PC-3 (cell line): ENCODE data around the gene PSMF1. TPM values are rescaled to one million over a fixed set of nuclear protein-coding genes. Genes with fewer than 3 reads are reported as not detected.
"Not testable (repeated sequence)": the region's sequence is repeated elsewhere in the genome, so short reads cannot be mapped to it uniquely, and the experiment has no call there.

ENCODE experiments used
- ATAC-seq: fragments of 200-7000 bp; cut with Tn5 transposase; 2 replicates; pipeline ENCODE4 v1.9.1; 2020; ENCODE audit warnings: mild to moderate bottlenecking, moderate library complexity
- BruUV-seq: library from RNA; stranded (reverse); fragments of 400-500 nt; replicated peaks from 2 replicates; lab custom pipeline; 2021; lab: Mats Ljungman, UMichigan
- CTCF ChIA-PET: fragments of 300-600 bp; sonication (Branson Sonifier 250); formaldehyde crosslinking; loops from one replicate; lab custom pipeline; 2022; ENCODE audit warnings: antibody characterized with exemption; lab: Charles Lee
- POLR2A ChIA-PET: fragments of 300-600 bp; sonication (Branson Sonifier 250); formaldehyde crosslinking; loops from one replicate; lab custom pipeline; 2022; ENCODE audit warnings: antibody characterized with exemption; ENCODE audit not compliant: unreplicated experiment; lab: Charles Lee
- DNase-seq: peaks from one replicate; pipeline ENCODE4 v3.0.0-alpha.2; 2015
- H2AFZ ChIP-seq: fragments of 300-600 bp; sonication (generic); 2 replicates; pipeline ENCODE4 v1.6.0; 2016; ENCODE audit warnings: antibody characterized with exemption, low read length
- H3F3A ChIP-seq: fragments of 300-600 bp; sonication (generic); one replicate; pipeline ENCODE4 v1.6.0; 2017; ENCODE audit warnings: antibody characterized with exemption, low read length, control low read depth, mild to moderate bottlenecking; ENCODE audit not compliant: unreplicated experiment
- H3K27ac ChIP-seq: fragments of 300-600 bp; sonication (generic); 2 replicates; pipeline ENCODE4 v1.5.1; 2016; ENCODE audit warnings: mild to moderate bottlenecking, low read length
- H3K27me3 ChIP-seq: fragments of 300-600 bp; sonication (generic); 2 replicates; pipeline ENCODE4 v1.6.1; 2016; ENCODE audit warnings: low read length, mixed read lengths
- H3K36me3 ChIP-seq: fragments of 300-600 bp; sonication (generic); 2 replicates; pipeline ENCODE4 v1.6.1; 2016; ENCODE audit warnings: low read depth, mixed run types, low read length, mixed read lengths
- H3K4me1 ChIP-seq: fragments of 300-600 bp; sonication (generic); 2 replicates; pipeline ENCODE4 v1.5.1; 2016; ENCODE audit warnings: low read length; ENCODE audit not compliant: insufficient read depth
- H3K4me2 ChIP-seq: fragments of 300-600 bp; sonication (generic); 2 replicates; pipeline ENCODE4 v1.6.0; 2016; ENCODE audit warnings: low read length
- H3K4me3 ChIP-seq: fragments of 300-600 bp; sonication (generic); 2 replicates; pipeline ENCODE4 v1.5.1; 2016; ENCODE audit warnings: mild to moderate bottlenecking, low read length, mixed read lengths
- H3K79me2 ChIP-seq: fragments of 300-600 bp; sonication (generic); 2 replicates; pipeline ENCODE4 v1.6.1; 2017; ENCODE audit warnings: low read length, mixed read lengths
- H3K9ac ChIP-seq: fragments of 300-600 bp; sonication (generic); 2 replicates; pipeline ENCODE4 v1.6.0; 2016; ENCODE audit warnings: mild to moderate bottlenecking, low read length
- H3K9me2 ChIP-seq: fragments of 300-600 bp; sonication (generic); replicated peaks from 2 replicates; pipeline ENCODE4 v1.6.1; 2016; ENCODE audit warnings: mixed run types, low read length, mixed read lengths
- H3K9me3 ChIP-seq: fragments of 300-600 bp; sonication (generic); 2 replicates; pipeline ENCODE4 v1.6.1; 2016; ENCODE audit warnings: low read length, mixed read lengths
- H4K20me1 ChIP-seq: fragments of 300-600 bp; sonication (generic); 2 replicates; pipeline ENCODE4 v1.6.1; 2016; ENCODE audit warnings: low read length, mixed read lengths
- CTCF ChIP-seq: fragments of 300-600 bp; sonication (generic); conservative IDR thresholded peaks from 2 replicates; pipeline ENCODE4 v1.5.1; 2017; ENCODE audit warnings: antibody characterized with exemption, low read depth, mild to moderate bottlenecking, low read length
- EZH2 ChIP-seq: fragments of 300-600 bp; sonication (generic); IDR thresholded peaks from one replicate; pipeline ENCODE4 v1.6.1; 2017; ENCODE audit warnings: antibody characterized with exemption, mild to moderate bottlenecking, low read length; ENCODE audit not compliant: unreplicated experiment
- EZH2phosphoT487 ChIP-seq: fragments of 300-600 bp; sonication (generic); IDR thresholded peaks from 2 replicates; pipeline ENCODE4 v1.6.1; 2018; ENCODE audit warnings: mild to moderate bottlenecking, antibody characterized with exemption, low read length, borderline replicate concordance
- intact Hi-C: fragments of 100-400 bp; cut with micrococcal nuclease; formaldehyde crosslinking; loops from 2 replicates; pipeline ENCODE4 v1.9.0; 2023
- total RNA-seq: library from RNA; depleted of rRNA; stranded (reverse); fragments of >200 nt; gene quantifications from 2 replicates; pipeline ENCODE4 v1.2.3, GENCODE V29; 2014; rRNA removed

The PSMF1 gene
- total RNA-seq, 1 experiment from 2014 or later: 60.8 TPM

- H2AFZ ChIP-seq: no peak overlapping the region
- H3K79me2 ChIP-seq: no peaks in the 10 kb centered on the region
- BruUV-seq: no TSS peak
- H3K4me2 ChIP-seq: no peak overlapping the region
- no peak for ATAC-seq
- no peak for DNase-seq
- H3K9me2 ChIP-seq: no peaks in the 10 kb centered on the region
- H3K9ac ChIP-seq: no peak overlapping the region
- TF ChIP-seq CTCF (no peak), EZH2 (no peak), EZH2phosphoT487 (no peak)
- no peaks in the 10 kb centered on the region for H3K36me3 ChIP-seq
- no peaks in the 10 kb centered on the region for H3F3A ChIP-seq
- no peak overlapping the region for H3K27ac ChIP-seq
- POLR2A ChIA-PET: no interaction called here
- H4K20me1 ChIP-seq: no peaks in the 10 kb centered on the region
- no peak overlapping the region for H3K4me3 ChIP-seq
- H3K27me3 ChIP-seq: no peaks in the 10 kb centered on the region
- 0 out of 2 replicates have a peak, but pooled peaks cover 3% of the 10 kb centered on the region for H3K4me1 ChIP-seq
- intact Hi-C loops: no loop called here
- CTCF ChIA-PET: no interaction called here
- no peaks in the 10 kb centered on the region for H3K9me3 ChIP-seq
Measured at GRCh38 chr20:1215386-1216170, 97.2 kb downstream of the PSMF1 start.

- H4K20me1 ChIP-seq, H3F3A ChIP-seq, POLR2A ChIA-PET, H3K27me3 ChIP-seq, BruUV-seq, H3K79me2 ChIP-seq, H3K27ac ChIP-seq, H3K9me3 ChIP-seq, H3K9ac ChIP-seq, intact Hi-C loops, H3K4me3 ChIP-seq, H3K4me1 ChIP-seq, ATAC-seq, H3K9me2 ChIP-seq, DNase-seq, H3K36me3 ChIP-seq: not testable (repeated sequence)
- H2AFZ ChIP-seq: 0 out of 2 replicates have a peak overlapping the region, but pooled peaks have one; percentile 57
- CTCF ChIA-PET: interaction anchor here (0.7 kb wide), 1 partner anchor 13 kb away, joined by 4 read pairs; the partner anchor contains the start of gene C20orf202
- peak overlapping the region; percentile 56; the same call in 1 of the 2 replicates for H3K4me2 ChIP-seq
Measured at GRCh38 chr20:1216527-1217427, 98.4 kb downstream of the PSMF1 start.

Other genes with a start within 250 kb of the PSMF1 start
- not detected in 2 replicates for gene ANGPT4, start 202.3 kb upstream of the PSMF1 start, total RNA-seq
- gene RSPO4, start 116.3 kb upstream of the PSMF1 start, total RNA-seq: not detected in 2 replicates
- 6.3 and 18.4 TPM in 2 replicates for gene TMEM74B, start 66.4 kb downstream of the PSMF1 start, total RNA-seq
- not detected in 2 replicates for gene C20orf202, start 84.9 kb downstream of the PSMF1 start, total RNA-seq
- gene RAD21L1, start 107.4 kb downstream of the PSMF1 start, total RNA-seq: 0.11 and 0.58 TPM in 2 replicates
- gene SNPH, start 147.7 kb downstream of the PSMF1 start, total RNA-seq: 21.4 and 24.9 TPM in 2 replicates
- 14.4 and 25.5 TPM in 2 replicates for gene SDCBP2, start 210.5 kb downstream of the PSMF1 start, total RNA-seq